SJCRH30 (cell line): ENCODE results near the gene HGFAC. TPM values are rescaled to one million over a fixed set of nuclear protein-coding genes. Genes with fewer than 3 reads are reported as not detected.

Experiments
- DNase-seq, 2 experiments: peaks; one replicate each; pipeline ENCODE4 v3.0.0-alpha.2; 2015 to 2020
- H3K27ac ChIP-seq: fragments of 250-450 bp; sonication (Bioruptor Pico); 2 replicates; pipeline ENCODE4 v1.5.1; 2020; ENCODE audit warnings: mild to moderate bottlenecking, moderate library complexity
- H3K27me3 ChIP-seq: fragments of 250-450 bp; sonication (Bioruptor Pico); 2 replicates; pipeline ENCODE4 v1.5.1; 2020; ENCODE audit warnings: mild to moderate bottlenecking, moderate library complexity
- H3K36me3 ChIP-seq: fragments of 250-450 bp; sonication (Bioruptor Pico); 2 replicates; pipeline ENCODE4 v1.5.1; 2020; ENCODE audit warnings: mild to moderate bottlenecking, moderate library complexity
- H3K4me1 ChIP-seq: fragments of 250-450 bp; sonication (Bioruptor Pico); 2 replicates; pipeline ENCODE4 v1.5.1; 2020; ENCODE audit warnings: mild to moderate bottlenecking, moderate library complexity
- H3K4me3 ChIP-seq: fragments of 250-450 bp; sonication (Bioruptor Pico); 2 replicates; pipeline ENCODE4 v1.5.1; 2020; ENCODE audit warnings: mild to moderate bottlenecking, moderate library complexity
- H3K9me3 ChIP-seq: fragments of 250-450 bp; sonication (Bioruptor Pico); replicated peaks from 2 replicates; pipeline ENCODE4 v1.5.1; 2020; ENCODE audit warnings: mild to moderate bottlenecking, moderate library complexity
- total RNA-seq: library from RNA; depleted of rRNA; stranded (reverse); fragments of >200 nt; shearing (Covaris generic); gene quantifications from 2 replicates; pipeline ENCODE4 v1.2.3, GENCODE V29; 2014; rRNA removed

HGFAC gene
- total RNA-seq, result 0.12 and 0.63 TPM in 2 replicates

DNA sequence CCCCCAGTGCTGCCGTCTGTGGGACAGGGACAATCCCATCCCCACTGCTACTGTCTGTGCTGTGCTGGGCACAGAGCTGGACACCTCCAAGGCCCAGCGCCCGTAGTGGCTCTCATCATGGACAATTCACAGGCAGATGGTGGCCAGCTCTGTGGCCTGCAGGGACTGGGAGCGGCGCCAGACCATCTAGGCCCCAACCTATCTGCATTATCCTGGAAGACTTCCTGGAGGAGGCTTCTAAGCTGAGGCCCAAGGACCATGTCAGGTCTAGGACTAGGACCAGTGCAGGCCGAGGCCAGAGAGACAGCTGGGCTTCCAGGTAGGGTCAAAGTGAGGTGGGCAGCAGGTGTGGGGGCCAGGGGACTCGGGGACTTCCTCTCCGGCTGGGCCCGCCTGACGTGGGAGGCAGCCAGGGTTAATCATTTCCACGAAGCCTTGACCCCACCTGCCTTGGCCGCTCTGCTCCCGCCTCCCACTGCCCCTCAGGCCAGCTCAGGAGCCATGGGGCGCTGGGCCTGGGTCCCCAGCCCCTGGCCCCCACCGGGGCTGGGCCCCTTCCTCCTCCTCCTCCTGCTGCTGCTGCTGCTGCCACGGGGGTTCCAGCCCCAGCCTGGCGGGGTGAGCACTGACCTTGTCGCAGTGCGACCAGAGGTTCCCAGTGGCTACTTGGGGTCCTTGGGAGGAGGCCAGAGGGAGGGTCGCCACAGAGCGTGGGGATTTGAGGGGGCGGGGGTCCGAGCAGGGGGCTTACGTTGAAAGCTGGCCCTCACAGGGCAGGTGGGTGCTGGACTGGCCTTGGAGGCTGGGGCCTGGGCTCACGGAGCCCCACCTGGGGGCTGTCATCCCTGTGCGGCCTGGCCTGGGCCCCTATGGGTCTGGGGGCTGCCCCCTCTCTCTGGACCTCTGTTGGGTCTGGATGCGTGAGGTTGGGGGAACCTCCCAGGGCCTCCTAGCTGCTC is at the start of gene HGFAC:
TSS of gene HGFAC (plus strand) at position 468 of the 959 bp plus-strand sequence. CDS start at position 502, 34 bp downstream.
- Histone ChIP-seq H3K27me3 (no peaks in the 10 kb centered on the region; the same call in 1 of the 2 replicates), H3K27ac (no peak within 1 kb of the TSS), H3K4me1 (peaks cover 22% of the 10 kb centered on the region), H3K4me3 (no peak within 1 kb of the TSS), H3K36me3 (no peaks in the 10 kb centered on the region), H3K9me3 (no peaks in the 10 kb centered on the region)
- DNase-seq, result no peak

DNA sequence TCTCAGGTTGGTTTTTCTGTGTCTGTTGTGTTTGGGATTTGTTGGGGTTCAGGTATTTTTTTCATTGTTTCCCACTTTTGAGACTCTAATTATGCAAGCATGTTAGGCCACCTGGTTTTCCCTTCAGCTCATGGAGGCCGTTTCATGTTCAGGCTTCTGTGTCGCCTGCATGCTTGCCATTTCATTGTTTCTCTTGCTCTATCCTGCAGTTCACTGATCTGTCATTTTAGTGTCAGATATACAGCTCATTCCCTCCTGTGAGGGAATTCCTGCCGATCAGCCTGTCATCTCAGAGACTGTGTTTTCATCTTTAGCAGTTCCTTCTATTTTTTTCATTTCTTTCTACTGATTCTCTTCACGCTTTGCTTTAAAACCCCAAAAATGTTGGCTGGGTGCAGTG is 49.4 kb upstream of the HGFAC start:
- H3K4me3 ChIP-seq, result no peak overlapping the region
- H3K9me3 ChIP-seq, result no peaks in the 10 kb centered on the region; the same call in 1 of the 2 replicates
- H3K36me3 ChIP-seq, result peaks cover 3% of the 10 kb centered on the region; the same call in 1 of the 2 replicates
- no peak overlapping the region for H3K27ac ChIP-seq
- no peaks in the 10 kb centered on the region for H3K27me3 ChIP-seq
- no peak for DNase-seq
- H3K4me1 ChIP-seq, result peaks cover 13% of the 10 kb centered on the region; the same call in 1 of the 2 replicates

DNA sequence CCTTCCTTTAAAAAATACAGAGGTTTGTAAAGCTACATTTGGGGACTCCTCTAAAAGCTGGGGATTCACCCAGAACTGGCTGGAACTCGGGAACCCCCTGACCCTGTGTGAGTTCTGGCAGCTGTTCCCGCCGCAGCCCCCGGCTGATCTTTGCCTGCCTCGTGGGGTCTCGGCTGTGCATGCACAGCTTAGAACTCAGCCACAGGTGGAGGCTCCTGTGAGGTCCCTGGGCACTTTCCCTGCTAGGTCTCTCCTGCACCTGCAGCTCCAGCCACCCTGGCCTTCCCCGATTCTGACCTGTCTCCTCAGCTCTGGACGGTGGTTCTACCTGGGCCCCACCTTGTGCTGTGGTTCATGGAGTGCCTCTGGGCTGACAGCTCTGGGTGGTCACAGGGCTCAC is 48.6 kb upstream of the HGFAC start:
- Histone ChIP-seq H3K36me3 (peaks cover 3% of the 10 kb centered on the region; the same call in 1 of the 2 replicates), H3K27ac (no peak overlapping the region), H3K4me1 (peaks cover 9% of the 10 kb centered on the region; the same call in 1 of the 2 replicates), H3K4me3 (no peak overlapping the region), H3K27me3 (no peaks in the 10 kb centered on the region), H3K9me3 (no peaks in the 10 kb centered on the region; the same call in 1 of the 2 replicates)
- no peak for DNase-seq

DNA sequence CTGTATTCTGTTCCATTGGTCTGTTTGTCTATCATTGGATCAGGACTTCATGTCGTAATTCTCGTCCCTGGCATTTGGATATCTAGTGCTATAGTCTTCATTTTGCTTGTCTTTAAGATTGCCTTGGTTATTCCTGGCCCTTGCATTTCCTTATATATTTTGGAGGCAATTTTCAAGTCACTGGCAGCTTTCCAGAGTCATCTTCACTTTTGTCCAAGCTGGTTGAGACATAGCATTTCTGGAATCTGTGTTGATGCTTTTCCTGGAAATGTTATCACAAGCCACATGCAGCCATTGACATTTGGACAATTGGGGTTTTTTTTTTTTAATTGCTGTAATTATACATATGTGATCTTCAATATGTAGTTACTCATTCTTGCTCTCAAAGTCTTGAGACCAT is 45.2 kb upstream of the HGFAC start:
- Histone ChIP-seq H3K27ac (no peak overlapping the region), H3K4me1 (peaks cover 2% of the 10 kb centered on the region; the same call in 1 of the 2 replicates), H3K4me3 (no peak overlapping the region), H3K36me3 (peaks cover 3% of the 10 kb centered on the region; the same call in 1 of the 2 replicates), H3K9me3 (no peaks in the 10 kb centered on the region; the same call in 1 of the 2 replicates), H3K27me3 (no peaks in the 10 kb centered on the region)
- DNase-seq, result no peak

DNA sequence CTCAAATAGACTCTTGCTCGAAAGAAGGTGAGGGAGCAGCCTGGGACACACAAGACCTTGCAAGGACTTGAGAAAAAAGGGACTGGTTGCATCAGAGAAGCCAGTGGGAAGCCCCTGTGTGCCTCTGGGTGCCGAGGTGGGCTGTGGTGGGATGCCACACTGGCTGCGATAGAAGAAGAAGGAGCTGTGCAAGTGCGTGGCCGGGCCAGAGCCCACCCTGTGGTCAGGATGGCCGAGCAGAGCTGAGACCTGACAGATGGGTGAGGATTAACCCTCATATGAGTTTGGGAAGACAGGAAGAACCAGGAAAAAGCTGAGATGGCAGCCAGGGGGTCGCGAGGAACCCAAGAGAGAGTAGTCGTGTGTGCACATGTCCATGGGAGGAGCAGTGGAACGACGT is 44.6 kb upstream of the HGFAC start:
- Histone ChIP-seq H3K4me1 (peaks cover 2% of the 10 kb centered on the region; the same call in 1 of the 2 replicates), H3K27me3 (no peaks in the 10 kb centered on the region), H3K36me3 (peaks cover 3% of the 10 kb centered on the region; the same call in 1 of the 2 replicates), H3K4me3 (no peak overlapping the region), H3K9me3 (no peaks in the 10 kb centered on the region; the same call in 1 of the 2 replicates), H3K27ac (no peak overlapping the region)
- no peak for DNase-seq

DNA sequence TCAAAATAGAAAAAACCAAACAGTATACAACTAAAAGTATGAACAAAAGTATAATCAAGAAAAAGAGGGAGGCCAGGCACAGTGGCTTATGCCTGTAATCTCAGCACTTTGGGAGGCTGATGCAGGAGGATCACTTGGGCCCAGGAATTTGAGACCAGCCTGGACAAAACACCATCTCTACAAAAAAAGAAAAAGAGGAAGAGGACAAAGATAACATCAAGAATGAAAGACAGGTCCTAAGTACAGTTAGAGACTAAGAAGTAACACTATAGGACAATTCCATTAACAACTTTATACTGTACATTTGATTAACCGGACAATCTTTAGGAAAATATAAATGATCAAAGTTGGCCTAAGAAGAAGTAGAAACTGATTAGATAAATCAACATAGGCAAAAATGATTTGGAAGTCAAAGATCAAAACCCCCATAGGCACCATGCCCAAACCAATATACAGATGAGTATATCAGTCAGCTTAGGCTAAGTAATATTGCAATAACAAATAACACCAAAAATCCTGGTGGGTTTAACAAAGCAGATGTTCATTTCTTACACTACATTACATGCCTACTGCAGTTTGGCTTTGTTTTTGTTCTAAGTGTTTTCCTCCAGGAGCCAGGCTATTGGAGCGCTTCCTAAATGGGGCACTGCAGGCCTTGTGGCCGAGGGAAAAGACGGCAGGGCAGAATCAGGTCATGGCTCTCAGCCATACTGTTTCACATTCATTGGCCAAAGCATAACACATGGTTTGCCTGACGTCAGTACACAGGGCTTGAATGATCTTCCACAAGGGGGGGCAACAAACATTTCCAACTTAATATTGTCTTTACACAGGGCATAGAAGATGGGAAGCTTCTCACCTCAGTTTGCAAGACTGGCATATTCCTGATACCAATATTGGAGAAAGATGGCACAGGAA is 42.2 kb upstream of the HGFAC start:
- H3K9me3 ChIP-seq, result no peaks in the 10 kb centered on the region; the same call in 1 of the 2 replicates
- no peaks in the 10 kb centered on the region for H3K4me1 ChIP-seq
- H3K27me3 ChIP-seq, result no peaks in the 10 kb centered on the region
- H3K4me3 ChIP-seq, result no peak overlapping the region
- DNase-seq, result no peak
- no peak overlapping the region for H3K27ac ChIP-seq
- H3K36me3 ChIP-seq, result peaks cover 3% of the 10 kb centered on the region; the same call in 1 of the 2 replicates

DNA sequence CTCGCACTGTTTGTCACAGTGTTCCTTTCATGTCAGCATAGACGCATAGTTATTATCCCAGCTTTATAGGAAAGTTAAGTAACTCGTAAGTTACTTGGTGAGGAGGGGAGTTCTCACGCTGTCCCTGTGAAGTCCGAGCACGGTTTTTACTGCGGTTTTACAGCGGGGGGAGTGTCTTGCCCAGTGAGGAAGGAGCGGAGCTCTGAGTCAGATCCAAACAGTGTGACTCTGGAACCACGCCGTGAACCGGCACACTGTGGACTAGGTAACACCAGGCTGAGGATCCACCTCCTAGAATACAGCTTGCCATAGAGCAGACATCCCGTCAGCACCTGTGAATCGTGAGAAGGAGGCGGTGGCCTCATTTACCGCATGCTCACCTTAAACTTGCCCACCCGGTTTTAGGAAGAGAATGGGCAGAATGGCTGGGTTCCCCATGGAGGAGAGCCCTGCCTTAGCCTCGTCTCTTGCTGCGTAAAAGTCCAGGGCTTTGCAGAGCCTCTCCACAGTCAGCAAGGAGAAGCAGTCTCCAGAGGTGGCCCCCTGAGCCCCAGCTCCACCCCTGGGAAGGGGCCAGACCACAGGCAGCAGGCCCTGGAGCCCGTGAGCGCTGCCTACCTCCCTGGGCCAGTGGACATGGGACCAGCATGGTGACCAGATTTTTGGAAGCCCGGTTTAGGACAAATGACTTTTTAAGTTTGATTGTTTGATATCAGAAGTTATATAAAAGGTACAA is 40.2 kb upstream of the HGFAC start:
- H3K36me3 ChIP-seq, result no peaks in the 10 kb centered on the region
- H3K27me3 ChIP-seq, result no peaks in the 10 kb centered on the region
- H3K4me1 ChIP-seq, result no peaks in the 10 kb centered on the region
- H3K9me3 ChIP-seq, result no peaks in the 10 kb centered on the region
- H3K4me3 ChIP-seq, result no peak overlapping the region
- no peak for DNase-seq
- no peak overlapping the region for H3K27ac ChIP-seq

DNA sequence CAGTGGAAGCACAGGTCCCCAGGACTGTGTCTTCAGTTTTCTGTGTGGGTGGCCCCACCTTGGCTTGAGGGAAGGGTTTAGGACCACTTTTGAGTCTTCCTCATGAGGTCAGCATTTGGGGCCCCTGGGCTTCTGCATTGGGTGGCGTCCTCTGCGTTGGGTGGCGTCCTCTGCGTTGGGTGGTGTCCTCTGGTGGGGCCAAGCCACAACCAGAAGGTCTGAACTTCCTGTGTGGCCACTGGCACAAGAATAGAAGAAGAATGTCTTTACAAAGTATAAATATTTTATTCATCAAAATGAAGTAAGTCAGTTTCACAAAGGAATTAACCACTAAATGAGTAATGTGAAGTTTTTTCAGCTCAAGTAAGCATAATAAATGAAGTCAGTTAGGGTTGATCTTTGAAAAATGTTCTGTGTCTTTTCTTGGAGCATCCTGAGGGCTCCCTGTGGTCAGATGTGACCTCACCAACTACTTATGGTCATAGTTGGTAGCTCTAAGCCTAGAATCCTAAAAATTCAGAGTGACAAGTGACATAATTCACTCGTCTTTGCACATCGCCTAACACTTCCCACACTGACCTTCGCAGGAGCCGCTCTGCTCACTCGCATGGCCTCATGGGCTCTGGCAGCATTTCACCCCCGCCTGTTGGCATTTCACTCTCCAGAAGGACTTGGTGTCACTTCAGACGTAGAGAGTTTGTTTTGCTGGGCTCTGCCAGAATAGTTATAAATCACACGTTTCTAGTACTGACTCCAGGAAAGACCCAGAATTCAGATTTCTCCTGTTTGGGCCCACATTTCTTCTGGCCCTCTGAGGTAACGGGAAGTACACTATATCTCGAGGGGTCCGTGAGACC is 39.0 kb upstream of the HGFAC start:
- DNase-seq, result no peak
- H3K4me3 ChIP-seq, result no peak overlapping the region

DNA sequence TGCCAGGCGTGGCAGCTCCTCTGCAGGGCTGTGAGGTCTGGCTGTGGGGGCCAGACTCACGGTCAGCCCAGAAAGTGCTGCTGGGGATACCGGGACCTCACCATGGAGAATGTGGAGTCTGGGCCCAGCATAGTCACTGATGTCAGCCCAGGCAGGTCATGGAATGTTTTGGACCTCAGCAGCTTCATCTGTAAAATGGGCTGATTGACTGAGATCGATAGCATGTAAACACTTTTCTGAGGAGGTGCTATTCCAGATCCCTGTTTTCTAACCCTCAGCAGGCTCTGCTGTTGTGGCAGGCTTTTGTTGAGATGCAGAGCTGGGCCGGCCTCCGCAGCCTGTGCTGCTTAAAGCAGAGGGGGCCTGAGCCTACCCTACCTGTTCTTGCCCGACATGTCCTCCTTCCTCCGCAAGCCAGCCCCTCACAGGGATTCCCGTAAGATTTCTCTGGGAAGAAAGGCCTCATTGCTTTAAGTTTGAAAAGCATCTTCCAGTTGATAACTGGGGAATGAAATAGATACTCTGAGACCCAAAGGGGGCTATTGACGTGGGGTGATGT is 38.3 kb upstream of the HGFAC start:
- H3K27me3 ChIP-seq, result no peaks in the 10 kb centered on the region
- no peak overlapping the region for H3K4me3 ChIP-seq
- no peaks in the 10 kb centered on the region for H3K9me3 ChIP-seq
- no peak overlapping the region for H3K27ac ChIP-seq
- H3K36me3 ChIP-seq, result no peaks in the 10 kb centered on the region
- no peaks in the 10 kb centered on the region for H3K4me1 ChIP-seq
- no peak for DNase-seq

More for the DNA sequence above, 39.0 kb upstream of the HGFAC start:
- no peaks in the 10 kb centered on the region for H3K4me1 ChIP-seq
- H3K27ac ChIP-seq, result no peak overlapping the region
- no peaks in the 10 kb centered on the region for H3K27me3 ChIP-seq
- H3K36me3 ChIP-seq, result no peaks in the 10 kb centered on the region
- no peaks in the 10 kb centered on the region for H3K9me3 ChIP-seq

DNA sequence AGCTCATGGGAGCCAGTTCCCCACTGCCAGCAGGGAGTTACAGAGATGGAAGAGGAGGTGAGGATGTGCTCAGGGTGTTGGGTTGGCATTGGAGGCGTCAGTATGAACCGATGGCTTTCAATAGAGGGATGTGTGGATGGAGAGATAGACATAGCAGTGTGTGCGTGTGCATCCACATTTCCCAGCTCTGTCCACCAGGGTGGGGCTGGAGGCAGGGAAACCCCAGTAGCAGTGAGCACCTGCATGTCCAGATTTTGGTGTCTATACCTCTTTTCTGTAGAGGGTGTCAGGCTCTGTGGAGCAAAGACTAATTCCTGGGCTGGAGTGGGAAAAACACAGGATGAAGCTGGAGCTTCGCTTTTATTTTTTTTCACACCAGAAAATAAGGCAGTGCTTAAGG is 37.2 kb upstream of the HGFAC start:
- Histone ChIP-seq H3K4me1 (no peaks in the 10 kb centered on the region), H3K27me3 (no peaks in the 10 kb centered on the region), H3K36me3 (no peaks in the 10 kb centered on the region), H3K4me3 (no peak overlapping the region), H3K9me3 (no peaks in the 10 kb centered on the region), H3K27ac (no peak overlapping the region)
- DNase-seq, result no peak

DNA sequence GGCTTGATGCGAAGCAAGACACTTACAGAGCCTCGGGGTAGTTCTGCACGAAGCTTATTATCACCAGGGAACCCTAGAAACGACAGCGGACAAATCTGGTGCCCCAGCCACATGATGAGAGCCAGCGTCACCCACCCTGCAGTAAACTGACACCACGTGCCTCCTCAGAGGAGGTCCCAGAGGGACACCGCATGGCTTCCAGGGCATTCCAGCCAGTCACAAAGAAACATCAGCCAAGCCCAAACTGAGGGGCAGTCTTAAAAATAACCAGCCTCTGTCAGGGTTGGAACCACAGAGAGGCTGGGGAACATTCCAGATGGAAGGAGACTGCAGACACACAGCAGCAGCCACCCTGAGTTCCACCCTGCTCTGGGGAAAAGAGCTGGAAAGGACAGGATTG is 36.6 kb upstream of the HGFAC start:
- Histone ChIP-seq H3K27ac (no peak overlapping the region), H3K9me3 (no peaks in the 10 kb centered on the region), H3K27me3 (no peaks in the 10 kb centered on the region), H3K4me1 (no peaks in the 10 kb centered on the region), H3K36me3 (no peaks in the 10 kb centered on the region), H3K4me3 (no peak overlapping the region)
- no peak for DNase-seq

DNA sequence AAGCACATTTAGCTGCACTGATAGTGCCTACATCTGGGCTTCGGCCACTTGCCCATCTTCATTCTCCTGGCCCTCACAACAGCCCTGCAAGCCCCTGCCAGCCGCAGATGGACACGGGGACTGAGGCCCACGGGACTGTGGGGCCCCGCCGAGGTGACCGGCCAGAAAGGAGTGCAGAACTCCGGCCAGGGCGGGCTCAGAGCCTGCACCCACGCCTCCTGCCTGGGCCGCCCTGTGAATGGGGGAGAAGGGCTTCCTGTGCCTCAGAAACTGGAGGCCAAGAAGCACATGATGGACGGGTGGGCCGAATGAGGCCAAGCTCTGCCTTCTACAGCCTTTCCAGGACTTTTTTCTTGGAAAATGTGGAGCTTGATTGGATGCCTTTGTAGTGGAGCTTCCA is 35.7 kb upstream of the HGFAC start:
- DNase-seq, result no peak
- no peaks in the 10 kb centered on the region for H3K4me1 ChIP-seq
- H3K36me3 ChIP-seq, result no peaks in the 10 kb centered on the region
- H3K4me3 ChIP-seq, result no peak overlapping the region
- no peaks in the 10 kb centered on the region for H3K9me3 ChIP-seq
- H3K27me3 ChIP-seq, result no peaks in the 10 kb centered on the region
- no peak overlapping the region for H3K27ac ChIP-seq

DNA sequence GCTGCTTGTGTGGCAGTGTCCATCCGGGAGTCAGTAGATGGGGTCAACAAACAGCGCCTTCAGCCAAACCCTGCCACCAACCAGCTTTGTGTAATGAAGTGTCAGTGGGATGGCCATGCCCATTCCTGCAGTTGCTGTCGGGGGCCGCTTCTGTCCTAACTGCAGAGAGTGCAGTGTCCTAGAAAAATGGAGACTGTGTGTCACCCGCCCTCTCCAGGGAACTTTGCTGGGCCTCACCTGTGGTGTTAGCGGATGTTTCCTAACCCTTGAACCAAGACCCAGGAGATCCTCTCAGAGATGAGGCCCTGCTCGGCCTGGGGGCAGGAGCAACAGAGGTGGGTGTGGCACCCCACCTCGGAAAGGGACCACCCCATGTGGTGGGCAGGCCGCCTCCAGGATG is 35.3 kb upstream of the HGFAC start:
- DNase-seq, result no peak
- H3K27me3 ChIP-seq, result no peaks in the 10 kb centered on the region
- H3K27ac ChIP-seq, result no peak overlapping the region
- H3K9me3 ChIP-seq, result no peaks in the 10 kb centered on the region
- no peaks in the 10 kb centered on the region for H3K36me3 ChIP-seq
- no peaks in the 10 kb centered on the region for H3K4me1 ChIP-seq
- H3K4me3 ChIP-seq, result no peak overlapping the region
